Right lobe of liver (tissue), 4 donors: ENCODE data around the gene DRD3.

Source experiments
- POLR2A ChIP-seq: fragments of 450-650 bp; IDR thresholded peaks from one replicate; pipeline ENCODE4 v1.6.1; 2017; ENCODE audit warnings: antibody characterized with exemption, mild to moderate bottlenecking
- TF ChIP-seq, protein P1 (sequence below), 4 donors: fragments of 200-600 bp in 3 of 4; fragments of 450-650 bp in 1 of 4; IDR thresholded peaks; one replicate each; pipeline versions ENCODE4 v1.5.1 to v1.8.0; 2016 to 2022; ENCODE audit warnings: antibody characterized with exemption in 4 of 4, mild to moderate bottlenecking in 2 of 4
- donor health status: DM: no; HTN: no; CAD: no.
- donor health status: DM: no; HTN: no; CAD: no.
- donor health status: DM: no; HTN: yes; CAD: no.

GRCh38 chr3:114114719-114115118 is 64.1 kb downstream of the DRD3 start:
- TF ChIP-seq, protein P1, sequence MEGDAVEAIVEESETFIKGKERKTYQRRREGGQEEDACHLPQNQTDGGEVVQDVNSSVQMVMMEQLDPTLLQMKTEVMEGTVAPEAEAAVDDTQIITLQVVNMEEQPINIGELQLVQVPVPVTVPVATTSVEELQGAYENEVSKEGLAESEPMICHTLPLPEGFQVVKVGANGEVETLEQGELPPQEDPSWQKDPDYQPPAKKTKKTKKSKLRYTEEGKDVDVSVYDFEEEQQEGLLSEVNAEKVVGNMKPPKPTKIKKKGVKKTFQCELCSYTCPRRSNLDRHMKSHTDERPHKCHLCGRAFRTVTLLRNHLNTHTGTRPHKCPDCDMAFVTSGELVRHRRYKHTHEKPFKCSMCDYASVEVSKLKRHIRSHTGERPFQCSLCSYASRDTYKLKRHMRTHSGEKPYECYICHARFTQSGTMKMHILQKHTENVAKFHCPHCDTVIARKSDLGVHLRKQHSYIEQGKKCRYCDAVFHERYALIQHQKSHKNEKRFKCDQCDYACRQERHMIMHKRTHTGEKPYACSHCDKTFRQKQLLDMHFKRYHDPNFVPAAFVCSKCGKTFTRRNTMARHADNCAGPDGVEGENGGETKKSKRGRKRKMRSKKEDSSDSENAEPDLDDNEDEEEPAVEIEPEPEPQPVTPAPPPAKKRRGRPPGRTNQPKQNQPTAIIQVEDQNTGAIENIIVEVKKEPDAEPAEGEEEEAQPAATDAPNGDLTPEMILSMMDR (IDR thresholded peaks at IDR 0.05): no peak
- no peak for TF ChIP-seq POLR2A
